HTR-8/SVneo (cell line): ENCODE results near the gene GOLGA6L2.

Experiments
- DNase-seq: peaks from one replicate; pipeline ENCODE4 v3.0.0; 2011; ENCODE audit warnings: low spot score, mixed read lengths; ENCODE audit not compliant: insufficient read length
- FAIRE-seq: peaks from 2 replicates; lab custom pipeline; 2011; peaks lifted over from hg19 to GRCh38; lab: Jason Lieb, UNC

The GOLGA6L2 gene

DNA sequence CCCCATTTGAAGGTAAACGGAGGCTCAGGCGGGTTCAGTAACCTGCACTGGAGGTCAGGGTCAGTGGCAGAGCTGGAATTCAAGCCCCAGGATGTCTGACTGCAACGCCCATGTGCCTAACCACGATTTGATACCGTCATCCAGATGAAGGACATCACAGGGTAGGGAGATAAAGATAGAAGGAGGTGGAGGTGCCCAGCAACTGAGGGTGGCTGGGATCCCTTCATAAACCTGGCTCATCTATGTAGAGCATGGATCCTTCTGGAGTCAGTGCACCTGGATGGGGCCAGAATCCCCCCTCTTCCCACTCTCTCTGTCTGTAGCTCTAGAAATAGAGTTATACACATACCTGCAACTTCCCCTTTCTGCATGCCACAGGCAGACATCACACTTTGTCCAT lies 51.2 kb downstream of the GOLGA6L2 start:
- DNase-seq (no peak), FAIRE-seq (no peak)

DNA sequence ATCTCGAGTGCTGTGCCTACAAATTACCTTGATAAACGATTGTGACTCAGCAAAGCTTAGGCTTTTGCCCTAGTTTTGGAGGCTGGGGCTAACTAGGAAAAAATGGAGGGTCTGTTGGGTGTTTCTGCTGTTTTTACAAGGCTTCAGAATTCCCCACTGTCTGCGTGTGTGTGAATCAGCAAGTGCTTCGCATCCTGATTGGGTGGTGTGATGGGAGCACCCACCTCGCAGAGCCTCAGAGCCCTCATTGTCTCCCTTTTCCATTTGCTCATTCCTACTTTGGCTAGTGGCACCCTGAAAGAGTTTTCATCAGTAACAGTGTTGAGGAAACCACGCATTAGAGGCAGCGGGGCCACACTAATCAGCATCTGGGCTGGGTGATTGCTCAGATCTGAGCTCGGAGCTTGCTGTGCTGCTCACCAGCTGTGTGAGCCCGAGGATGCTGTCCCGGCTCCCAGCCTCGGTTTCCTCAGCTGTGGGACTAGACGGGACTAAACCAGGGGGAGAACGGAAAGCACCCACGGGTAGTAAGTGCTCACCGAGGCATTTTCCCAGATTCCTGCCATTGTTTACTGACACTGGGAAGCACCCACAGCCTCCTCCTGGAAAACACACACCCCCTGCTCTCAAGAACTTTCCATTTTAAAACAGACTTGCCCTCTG lies 51.9 kb downstream of the GOLGA6L2 start:
- no peak for DNase-seq
- FAIRE-seq, result no peak
